A673 (cell line): ENCODE results near the gene CREB5. TPM values are rescaled to one million over a fixed set of nuclear protein-coding genes. Genes with fewer than 3 reads are reported as not detected.

Source experiments
- BruUV-seq: library from RNA; stranded (reverse); fragments of 400-500 nt; replicated peaks from 2 replicates; lab custom pipeline; 2021; lab: Mats Ljungman, UMichigan
- CTCF ChIA-PET: fragments of 300-600 bp; sonication (Branson Sonifier 250); formaldehyde crosslinking; loops from one replicate; lab custom pipeline; 2022; ENCODE audit warnings: antibody characterized with exemption; lab: Charles Lee
- POLR2A ChIA-PET: fragments of 300-600 bp; sonication (Branson Sonifier 250); formaldehyde crosslinking; loops from one replicate; lab custom pipeline; 2022; ENCODE audit warnings: antibody characterized with exemption; ENCODE audit not compliant: low non-redundant PET; lab: Charles Lee
- DNase-seq: peaks from one replicate; pipeline ENCODE4 v3.0.0-alpha.2; 2015; ENCODE audit warnings: low spot score
- H3K27ac ChIP-seq: fragments of 200-600 bp; sonication (generic); 2 replicates; pipeline ENCODE4 v1.5.1; 2016; ENCODE audit warnings: mixed run types, low read depth, mild to moderate bottlenecking, mixed read lengths, antibody characterized with exemption, low read length; ENCODE audit not compliant: poor library complexity, severe bottlenecking
- H3K27me3 ChIP-seq: fragments of 200-600 bp; sonication (generic); replicated peaks from 2 replicates; pipeline ENCODE4 v1.6.1; 2017; ENCODE audit warnings: mixed run types, low read depth, mild to moderate bottlenecking, mixed read lengths, antibody characterized with exemption, low read length; ENCODE audit not compliant: insufficient read depth, poor library complexity
- H3K36me3 ChIP-seq: fragments of 200-600 bp; sonication (generic); 2 replicates; pipeline ENCODE4 v1.6.1; 2016; ENCODE audit warnings: mixed run types, mild to moderate bottlenecking, mixed read lengths, antibody characterized with exemption, low read length; ENCODE audit not compliant: insufficient read depth, poor library complexity, severe bottlenecking
- H3K4me1 ChIP-seq: fragments of 200-600 bp; sonication (generic); 2 replicates; pipeline ENCODE4 v1.6.1; 2017; ENCODE audit warnings: mixed run types, mild to moderate bottlenecking, mixed read lengths, antibody characterized with exemption, low read length; ENCODE audit not compliant: insufficient read depth, poor library complexity, severe bottlenecking
- H3K4me3 ChIP-seq: fragments of 200-600 bp; sonication (generic); 2 replicates; pipeline ENCODE4 v1.5.1; 2016; ENCODE audit warnings: low read depth, mixed run types, mild to moderate bottlenecking, mixed read lengths, low read length; ENCODE audit not compliant: poor library complexity, severe bottlenecking
- H3K9me3 ChIP-seq: fragments of 200-600 bp; sonication (generic); 2 replicates; pipeline ENCODE4 v1.6.1; 2016; ENCODE audit warnings: mixed run types, low read depth, mild to moderate bottlenecking, mixed read lengths, antibody characterized with exemption, low read length; ENCODE audit not compliant: poor library complexity, severe bottlenecking
- EZH2 ChIP-seq: fragments of 200-600 bp; sonication (generic); IDR thresholded peaks from 2 replicates; pipeline ENCODE4 v1.6.1; 2017; ENCODE audit warnings: borderline replicate concordance, low read depth, mild to moderate bottlenecking, mixed read lengths, antibody characterized with exemption, low read length; ENCODE audit not compliant: poor library complexity, severe bottlenecking
- intact Hi-C: fragments of 100-400 bp; cut with micrococcal nuclease; formaldehyde crosslinking; loops from one replicate; pipeline ENCODE4 v1.10.0; 2022; ENCODE audit not compliant: unreplicated experiment
- total RNA-seq: library from RNA; stranded (reverse); gene quantifications from 2 replicates; pipeline ENCODE4 v1.2.3, GENCODE V29; 2021
- TF ChIP-seq, protein P1 (sequence below): fragments of 300-800, 200-600 bp; sonication (generic); conservative IDR thresholded peaks from 2 replicates; pipeline ENCODE4 v1.5.1; 2017; ENCODE audit warnings: low read depth, mild to moderate bottlenecking, antibody characterized with exemption, low read length, moderate library complexity, mixed read lengths

CREB5 gene
- total RNA-seq, 1 experiment from 2014 or later = 10.3 TPM

- no peak overlapping the region for H3K27ac ChIP-seq
- H3K27me3 ChIP-seq = peaks cover 8% of the 10 kb centered on the region
- TF ChIP-seq EZH2 = no peak
- TF ChIP-seq, protein P1, sequence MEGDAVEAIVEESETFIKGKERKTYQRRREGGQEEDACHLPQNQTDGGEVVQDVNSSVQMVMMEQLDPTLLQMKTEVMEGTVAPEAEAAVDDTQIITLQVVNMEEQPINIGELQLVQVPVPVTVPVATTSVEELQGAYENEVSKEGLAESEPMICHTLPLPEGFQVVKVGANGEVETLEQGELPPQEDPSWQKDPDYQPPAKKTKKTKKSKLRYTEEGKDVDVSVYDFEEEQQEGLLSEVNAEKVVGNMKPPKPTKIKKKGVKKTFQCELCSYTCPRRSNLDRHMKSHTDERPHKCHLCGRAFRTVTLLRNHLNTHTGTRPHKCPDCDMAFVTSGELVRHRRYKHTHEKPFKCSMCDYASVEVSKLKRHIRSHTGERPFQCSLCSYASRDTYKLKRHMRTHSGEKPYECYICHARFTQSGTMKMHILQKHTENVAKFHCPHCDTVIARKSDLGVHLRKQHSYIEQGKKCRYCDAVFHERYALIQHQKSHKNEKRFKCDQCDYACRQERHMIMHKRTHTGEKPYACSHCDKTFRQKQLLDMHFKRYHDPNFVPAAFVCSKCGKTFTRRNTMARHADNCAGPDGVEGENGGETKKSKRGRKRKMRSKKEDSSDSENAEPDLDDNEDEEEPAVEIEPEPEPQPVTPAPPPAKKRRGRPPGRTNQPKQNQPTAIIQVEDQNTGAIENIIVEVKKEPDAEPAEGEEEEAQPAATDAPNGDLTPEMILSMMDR = no peak
- H3K4me3 ChIP-seq = no peak overlapping the region
- no peaks in the 10 kb centered on the region for H3K9me3 ChIP-seq
- BruUV-seq = no TSS peak
- no peaks in the 10 kb centered on the region for H3K36me3 ChIP-seq
- no peaks in the 10 kb centered on the region for H3K4me1 ChIP-seq
- CTCF ChIA-PET = no interaction called here
- DNase-seq = no peak
- intact Hi-C loops = no loop called here
- POLR2A ChIA-PET = no interaction called here
Observed at GRCh38 chr7:28841766-28842165, 429.4 kb downstream of the CREB5 start.

GRCh38 chr7:28842769-28843295 is 430.5 kb downstream of the CREB5 start:
- POLR2A ChIA-PET = no interaction called here
- intact Hi-C loops = no loop called here
- no peak overlapping the region for H3K4me3 ChIP-seq
- H3K27me3 ChIP-seq = peaks cover 8% of the 10 kb centered on the region
- CTCF ChIA-PET = no interaction called here
- DNase-seq = no peak
- H3K27ac ChIP-seq = no peak overlapping the region
- TF ChIP-seq, protein P1 = no peak
- TF ChIP-seq EZH2 = no peak
- H3K4me1 ChIP-seq = no peaks in the 10 kb centered on the region
- H3K9me3 ChIP-seq = no peaks in the 10 kb centered on the region
- no peaks in the 10 kb centered on the region for H3K36me3 ChIP-seq
- BruUV-seq = no TSS peak

- Histone ChIP-seq H3K4me1 (no peaks in the 10 kb centered on the region), H3K27me3 (peaks cover 15% of the 10 kb centered on the region), H3K4me3 (no peak overlapping the region), H3K27ac (no peak overlapping the region), H3K9me3 (no peaks in the 10 kb centered on the region), H3K36me3 (no peaks in the 10 kb centered on the region)
- DNase-seq = no peak
- intact Hi-C loops = no loop called here
- no peak for TF ChIP-seq EZH2
- TF ChIP-seq, protein P1 = no peak
- ChIA-PET CTCF (no interaction called here), POLR2A (no interaction called here)
- no TSS peak for BruUV-seq
Observed at GRCh38 chr7:28845106-28845505, 432.8 kb downstream of the CREB5 start.
